Choroid plexus epithelial cell (primary cell): ENCODE measurements around the gene LPP.
A peak's percentile ranks its signal among the peaks of the same experiment; 100 is the strongest.

Experiments
- DNase-seq: peaks from one replicate; pipeline ENCODE4 v3.0.0-alpha.2; 2010; ENCODE audit warnings: low read depth
- H3K4me3 ChIP-seq: 2 replicates; pipeline ENCODE4 v1.5.1; 2011; ENCODE audit warnings: low read depth, mild to moderate bottlenecking, control low read depth, low read length, moderate library complexity
- CTCF ChIP-seq: conservative IDR thresholded peaks from 2 replicates; pipeline ENCODE4 v1.5.1; 2011; ENCODE audit warnings: low read depth, mild to moderate bottlenecking, control low read depth, inconsistent platforms, low read length, moderate library complexity

The LPP gene

GRCh38 chr3:188573956-188574355 is 420.0 kb downstream of the LPP start:
- DNase-seq, result no peak
- TF ChIP-seq CTCF, result no peak
- H3K4me3 ChIP-seq, result no peak overlapping the region

GRCh38 chr3:188574885-188575284 is 420.9 kb downstream of the LPP start:
- no peak for DNase-seq
- no peak overlapping the region for H3K4me3 ChIP-seq
- no peak for TF ChIP-seq CTCF

- TF ChIP-seq CTCF, result no peak
- no peak for DNase-seq
Observed at GRCh38 chr3:188575501-188575900, 421.5 kb downstream of the LPP start.

GRCh38 chr3:188577539-188577938 is 423.6 kb downstream of the LPP start:
- H3K4me3 ChIP-seq, result no peak overlapping the region
- DNase-seq, result no peak
- TF ChIP-seq CTCF, result no peak

More at GRCh38 chr3:188575501-188575900, 421.5 kb downstream of the LPP start:
- no peak overlapping the region for H3K4me3 ChIP-seq

GRCh38 chr3:188578576-188579363 is 424.8 kb downstream of the LPP start:
- no peak for TF ChIP-seq CTCF
- peak; percentile 72 for DNase-seq

GRCh38 chr3:188580223-188580622 is 426.3 kb downstream of the LPP start:
- H3K4me3 ChIP-seq, result no peak overlapping the region
- DNase-seq, result no peak
- TF ChIP-seq CTCF, result no peak

More at GRCh38 chr3:188578576-188579363, 424.8 kb downstream of the LPP start:
- no peak overlapping the region for H3K4me3 ChIP-seq

- DNase-seq, result no peak
- H3K4me3 ChIP-seq, result no peak overlapping the region
- no peak for TF ChIP-seq CTCF
Observed at GRCh38 chr3:188580659-188581058, 426.7 kb downstream of the LPP start.
